Lower leg skin (tissue), 4 donors: ENCODE data around the gene SPACA5. TPM values are rescaled to one million over a fixed set of nuclear protein-coding genes. Genes with fewer than 3 reads are reported as not detected.

Experiments used
- DNase-seq, 2 donors: peaks; one replicate each; pipeline ENCODE4 v3.0.0-alpha.2; 2019; ENCODE audit warnings: low spot score in 2 of 2
- H3K4me3 ChIP-seq: fragments of 200-600 bp; sonication (generic); 2 replicates; pipeline ENCODE4 v1.5.1; 2017; ENCODE audit warnings: mild to moderate bottlenecking, low read depth; ENCODE audit not compliant: poor library complexity, severe bottlenecking
- POLR2A ChIP-seq, 2 donors: fragments of 450-650 bp; IDR thresholded peaks; one replicate each; pipeline ENCODE4 v1.6.1; 2016 to 2017; ENCODE audit warnings: antibody characterized with exemption in 2 of 2, mild to moderate bottlenecking in 1 of 2, moderate library complexity in 1 of 2
- WGBS, 2 donors: methylation state at CpG; one replicate each; pipeline ENCODE4 v1.1.5; 2018; 5-methylcytosine and 5-hydroxymethylcytosine counted together
- intact Hi-C: fragments of 100-400 bp; cut with DNase I; formaldehyde crosslinking; loops from one replicate; pipeline ENCODE4 v1.15.0; 2023; ENCODE audit warnings: low total_unique reads
- total RNA-seq, 4 donors: library from RNA; depleted of rRNA; stranded (reverse); fragments of >200 nt; gene quantifications; one replicate each; pipeline ENCODE4 v1.1.0, GENCODE V29; 2016
- TF ChIP-seq, protein P1 (sequence below), 3 donors: fragments of 450-650 bp; IDR thresholded peaks; one replicate each; pipeline ENCODE4 v1.5.1; 2016; ENCODE audit warnings: antibody characterized with exemption in 3 of 3, mild to moderate bottlenecking in 3 of 3, moderate library complexity in 2 of 3

The SPACA5 gene
- total RNA-seq, 4 donors from 2014 or later: not detected

DNA sequence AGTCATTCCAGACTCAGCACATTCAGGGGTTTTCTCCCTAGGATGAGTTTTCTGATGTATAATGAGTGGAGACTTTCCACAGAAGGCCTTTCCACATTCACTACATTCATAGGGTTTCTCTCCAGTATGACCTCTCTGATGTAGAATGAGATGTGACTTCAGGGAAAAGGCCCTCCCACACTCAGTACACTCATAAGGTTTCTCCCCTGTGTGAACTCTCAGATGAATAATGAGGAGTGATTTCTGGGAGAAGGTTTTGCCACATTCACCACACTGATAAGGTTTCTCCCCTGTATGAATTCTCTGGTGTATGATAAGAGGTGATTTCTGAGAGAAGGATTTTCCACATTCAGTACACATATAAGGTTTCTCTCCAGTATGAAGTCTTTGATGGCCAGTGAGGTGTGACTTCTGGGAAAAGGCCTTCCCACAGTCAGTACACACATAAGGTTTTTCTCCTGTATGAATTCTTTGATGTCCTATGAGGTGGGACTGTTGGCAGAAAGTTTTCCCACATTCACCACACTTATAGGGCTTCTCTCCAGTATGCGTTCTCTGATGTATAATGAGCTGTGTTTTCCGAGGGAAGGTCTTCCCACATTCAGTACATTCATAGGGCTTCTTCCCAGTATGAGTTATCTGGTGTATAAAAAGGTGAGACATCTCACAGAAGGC, 52.0 kb downstream of the SPACA5 start:
- no peak overlapping the region for H3K4me3 ChIP-seq
- no peak for TF ChIP-seq POLR2A (IDR thresholded peaks at IDR 0.05)
- TF ChIP-seq, protein P1, sequence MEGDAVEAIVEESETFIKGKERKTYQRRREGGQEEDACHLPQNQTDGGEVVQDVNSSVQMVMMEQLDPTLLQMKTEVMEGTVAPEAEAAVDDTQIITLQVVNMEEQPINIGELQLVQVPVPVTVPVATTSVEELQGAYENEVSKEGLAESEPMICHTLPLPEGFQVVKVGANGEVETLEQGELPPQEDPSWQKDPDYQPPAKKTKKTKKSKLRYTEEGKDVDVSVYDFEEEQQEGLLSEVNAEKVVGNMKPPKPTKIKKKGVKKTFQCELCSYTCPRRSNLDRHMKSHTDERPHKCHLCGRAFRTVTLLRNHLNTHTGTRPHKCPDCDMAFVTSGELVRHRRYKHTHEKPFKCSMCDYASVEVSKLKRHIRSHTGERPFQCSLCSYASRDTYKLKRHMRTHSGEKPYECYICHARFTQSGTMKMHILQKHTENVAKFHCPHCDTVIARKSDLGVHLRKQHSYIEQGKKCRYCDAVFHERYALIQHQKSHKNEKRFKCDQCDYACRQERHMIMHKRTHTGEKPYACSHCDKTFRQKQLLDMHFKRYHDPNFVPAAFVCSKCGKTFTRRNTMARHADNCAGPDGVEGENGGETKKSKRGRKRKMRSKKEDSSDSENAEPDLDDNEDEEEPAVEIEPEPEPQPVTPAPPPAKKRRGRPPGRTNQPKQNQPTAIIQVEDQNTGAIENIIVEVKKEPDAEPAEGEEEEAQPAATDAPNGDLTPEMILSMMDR (IDR thresholded peaks at IDR 0.05): no peak
- no peak for DNase-seq
- WGBS, 2 donors: 65 to 100% methylated on average over 2 of the region's 2 CpGs
- intact Hi-C loops: no loop called here

DNA sequence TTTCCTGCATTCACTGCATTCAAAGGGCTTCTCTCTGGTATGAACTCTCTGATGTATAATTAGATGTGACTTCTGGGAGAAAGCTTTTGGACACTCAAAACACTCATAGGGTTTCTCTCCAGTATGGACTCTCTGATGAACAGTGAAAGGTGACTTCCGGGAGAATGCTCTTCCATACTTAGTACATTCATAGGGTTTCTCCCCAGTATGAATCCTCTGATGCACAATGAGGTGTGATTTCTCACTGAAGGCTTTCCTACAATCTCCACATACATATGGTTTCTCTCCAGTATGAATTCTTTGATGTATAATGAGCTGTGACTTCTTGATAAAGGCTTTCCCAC, 52.5 kb downstream of the SPACA5 start:
- TF ChIP-seq POLR2A (IDR thresholded peaks at IDR 0.05): no peak
- TF ChIP-seq, protein P1 (IDR thresholded peaks at IDR 0.05): no peak
- H3K4me3 ChIP-seq: no peak overlapping the region
- intact Hi-C loops: no loop called here
- DNase-seq: no peak
- 83 to 100% methylated on average over 1 of the region's 1 CpG for WGBS, 2 donors

Other genes starting within 250 kb of the SPACA5 start
- 1 to 10 TPM; 3.5 to 6.3 (median 4.8) TPM for gene ZNF81, start 170.1 kb upstream of the SPACA5 start, total RNA-seq
- 1 to 10 TPM; 2.2 to 4.1 (median 4.1) TPM for gene ZNF182, start 3.0 kb upstream of the SPACA5 start, total RNA-seq
- gene ZNF630, start 64.7 kb downstream of the SPACA5 start, total RNA-seq: 1 to 10 TPM; 1.6 to 3.5 (median 2.9) TPM
- not detected for gene SPACA5B, start 123.6 kb downstream of the SPACA5 start, total RNA-seq
- gene SSX5, start 189.8 kb downstream of the SPACA5 start, total RNA-seq: not detected
- gene SSX1, start 248.4 kb downstream of the SPACA5 start, total RNA-seq: not detected